AG08395 (cell line): ENCODE measurements around the gene ERO1B.
A peak's percentile ranks its signal among the peaks of the same experiment; 100 is the strongest.

Source experiments
- DNase-seq: peaks from one replicate; pipeline ENCODE4 v3.0.0; 2012; ENCODE audit warnings: mixed read lengths, low spot score

Gene ERO1B

GRCh38 chr1:236181059-236181458 lies 100.7 kb downstream of the ERO1B start:
- no peak for DNase-seq

GRCh38 chr1:236179634-236180033 lies 102.1 kb downstream of the ERO1B start:
- DNase-seq: no peak

- no peak for DNase-seq
Observed at GRCh38 chr1:236176337-236177336, 105.1 kb downstream of the ERO1B start.

GRCh38 chr1:236175642-236176336 lies 106.0 kb downstream of the ERO1B start:
- DNase-seq: no peak

GRCh38 chr1:236173174-236173767 lies 108.5 kb downstream of the ERO1B start:
- DNase-seq: no peak

- peak; percentile 20 for DNase-seq
Observed at GRCh38 chr1:236172041-236172579, 109.6 kb downstream of the ERO1B start.

GRCh38 chr1:236168716-236169429 lies 112.9 kb downstream of the ERO1B start:
- DNase-seq: no peak

GRCh38 chr1:236167578-236167977 lies 114.2 kb downstream of the ERO1B start:
- DNase-seq: no peak

GRCh38 chr1:236167154-236167553 lies 114.6 kb downstream of the ERO1B start:
- no peak for DNase-seq

- DNase-seq: no peak
Observed at GRCh38 chr1:236166041-236166440, 115.7 kb downstream of the ERO1B start.
